Right kidney (tissue), 9 donors: Measurements from ENCODE around the gene SPOPL.
A peak's percentile ranks its signal among the peaks of the same experiment; 100 is the strongest.
"Not testable (repeated sequence)": the region's sequence is repeated elsewhere in the genome, so short reads cannot be mapped to it uniquely, and the experiment has no call there.

Experiments used
- DNase-seq: peaks from one replicate; pipeline ENCODE4 v3.0.0-alpha.2; 2016
- long read RNA-seq, 8 donors: transcript quantifications; one replicate each; lab custom pipeline, GENCODE V29; 2026

SPOPL gene
- long read RNA-seq, donor 1, result 0 reads
- long read RNA-seq, donor 2, full-length matches to known transcripts, result 1 of 1 reads
- long read RNA-seq, donor 2, partial matches to known transcripts, result 0 of 1 reads
- long read RNA-seq, donor 2, other reads (novel, unspliced or antisense), result 0 of 1 reads
- long read RNA-seq, donor 3, full-length matches to known transcripts, result 1 of 1 reads
- long read RNA-seq, donor 3, partial matches to known transcripts, result 0 of 1 reads
- long read RNA-seq, donor 3, other reads (novel, unspliced or antisense), result 0 of 1 reads
- long read RNA-seq, donor 4, result 0 reads
- long read RNA-seq, donor 5, full-length matches to known transcripts, result 2 of 2 reads
- long read RNA-seq, donor 5, partial matches to known transcripts, result 0 of 2 reads
- long read RNA-seq, donor 5, other reads (novel, unspliced or antisense), result 0 of 2 reads
- long read RNA-seq, donor 6, full-length matches to known transcripts, result 8 of 8 reads
- long read RNA-seq, donor 6, partial matches to known transcripts, result 0 of 8 reads
- long read RNA-seq, donor 6, other reads (novel, unspliced or antisense), result 0 of 8 reads
- long read RNA-seq, donor 7, full-length matches to known transcripts, result 5 of 5 reads
- long read RNA-seq, donor 7, partial matches to known transcripts, result 0 of 5 reads
- long read RNA-seq, donor 7, other reads (novel, unspliced or antisense), result 0 of 5 reads
- long read RNA-seq, donor 8, full-length matches to known transcripts, result 1 of 1 reads
- long read RNA-seq, donor 8, partial matches to known transcripts, result 0 of 1 reads
- long read RNA-seq, donor 8, other reads (novel, unspliced or antisense), result 0 of 1 reads

DNA sequence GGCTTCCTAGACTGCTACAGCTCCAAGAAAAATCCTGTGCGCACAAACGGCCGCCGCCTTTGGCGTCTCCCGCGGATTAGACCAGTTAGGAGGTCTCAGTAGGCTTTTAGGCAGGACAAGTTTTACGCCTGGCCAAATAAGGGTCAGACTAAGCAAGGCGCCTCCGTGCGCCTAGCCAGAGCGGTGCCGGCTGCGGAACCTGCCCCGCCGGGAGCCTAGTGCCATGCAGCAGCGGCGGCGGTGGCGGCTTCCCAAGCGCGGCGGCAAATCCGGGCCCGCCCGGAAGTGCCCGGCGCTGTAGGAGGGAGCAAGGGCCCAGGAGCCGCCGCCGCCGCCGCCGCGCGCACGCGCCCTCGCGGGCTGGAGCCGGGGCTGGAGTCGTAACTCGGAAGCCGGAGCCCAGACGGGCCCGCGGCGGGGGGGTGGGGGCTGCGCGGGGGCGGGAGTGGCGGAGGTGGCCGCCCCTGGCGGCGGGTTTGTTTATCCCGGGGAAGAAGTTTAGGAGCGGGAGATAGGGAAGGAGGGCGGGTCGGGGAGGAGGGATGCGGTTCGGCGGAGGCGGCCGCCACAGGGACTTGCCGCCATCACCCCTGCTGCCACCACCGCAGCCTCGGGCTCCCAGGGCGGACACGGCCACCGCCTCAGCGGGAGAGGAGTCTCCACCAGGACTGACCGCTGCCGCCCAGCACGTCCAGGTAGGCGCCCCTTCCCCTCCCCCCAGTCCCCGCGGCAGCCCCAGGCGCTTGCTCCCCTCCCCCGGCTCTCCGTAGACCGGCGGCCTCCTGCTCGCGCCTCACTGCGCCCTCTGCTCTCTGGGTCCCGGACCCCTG, at the start of gene SPOPL:
Gene SPOPL, plus strand, starts transcription at position 346 of the 830 bp plus-strand sequence. CDS start 48,447 bp downstream, outside the sequence.
- peak; percentile 97 for DNase-seq

GRCh38 chr2:138452324-138452723, 49.2 kb upstream of the SPOPL start:
- DNase-seq, result no peak

- no peak for DNase-seq
These were observed 47.8 kb upstream of the SPOPL start for GRCh38 chr2:138453815-138454214.

DNA sequence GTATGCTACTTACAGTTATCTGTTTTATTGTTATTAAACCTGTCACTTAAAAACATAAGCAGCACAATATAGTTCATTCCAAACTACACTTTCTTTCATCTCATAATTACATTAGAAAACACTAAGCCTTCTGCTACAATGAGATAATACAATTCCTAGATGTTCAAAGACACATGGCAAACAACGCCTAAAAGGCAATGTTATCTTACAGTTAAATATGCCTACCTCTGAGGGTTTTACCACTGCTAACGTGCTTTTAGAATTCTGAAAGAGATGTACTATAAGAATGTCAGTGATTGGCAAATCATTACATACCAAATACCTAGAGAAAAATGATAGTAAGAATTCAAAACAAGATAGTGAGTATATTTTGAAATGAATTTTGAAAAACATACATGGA, 46.8 kb upstream of the SPOPL start:
- DNase-seq, result no peak

- no peak for DNase-seq
These were observed 46.3 kb upstream of the SPOPL start for GRCh38 chr2:138455275-138455674.

DNA sequence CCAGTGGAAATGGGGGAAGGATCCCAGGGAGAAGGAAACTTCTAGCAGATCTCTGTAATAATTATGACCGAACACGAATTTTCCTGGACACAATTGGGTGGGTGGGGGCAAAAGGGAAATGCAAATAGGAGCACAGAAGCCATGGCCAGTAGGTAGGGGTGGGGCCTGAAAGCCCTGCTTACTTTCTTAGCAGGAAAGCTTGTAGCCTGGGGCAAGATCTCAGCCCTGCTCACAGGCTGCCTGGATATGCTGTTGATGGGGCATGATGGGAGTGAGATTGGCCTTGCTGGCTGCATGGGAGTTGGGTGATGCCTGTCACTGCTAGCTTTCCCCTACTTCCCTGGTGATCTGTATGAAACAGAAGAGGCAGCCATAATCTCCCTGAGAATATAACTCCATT, 45.9 kb upstream of the SPOPL start:
- DNase-seq, result no peak

- DNase-seq, result not testable (repeated sequence)
These were observed 38.9 kb upstream of the SPOPL start for GRCh38 chr2:138462689-138463088.

- no peak for DNase-seq
These were observed 33.0 kb upstream of the SPOPL start for GRCh38 chr2:138468617-138469016.

- DNase-seq, result no peak
These were observed 32.2 kb upstream of the SPOPL start for GRCh38 chr2:138469411-138469810.

DNA sequence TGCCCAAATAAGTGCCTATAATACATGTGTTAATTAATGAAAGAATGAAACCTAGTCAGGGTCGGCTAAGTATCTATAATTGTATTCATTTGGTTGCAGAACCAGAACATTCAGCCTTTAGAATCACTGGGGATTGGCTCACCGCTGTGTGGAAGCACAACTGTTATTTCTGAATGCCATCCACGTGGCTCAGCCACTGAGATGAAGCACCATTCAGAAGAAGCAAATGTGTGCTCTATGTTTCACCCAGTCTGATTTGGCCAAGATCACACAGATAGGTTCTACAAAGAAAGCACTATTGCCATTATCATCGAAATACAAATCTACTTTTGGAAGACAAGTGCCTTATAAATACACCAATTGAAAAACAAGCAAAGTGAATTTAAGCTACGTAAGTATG, 30.6 kb upstream of the SPOPL start:
- DNase-seq, result no peak

DNA sequence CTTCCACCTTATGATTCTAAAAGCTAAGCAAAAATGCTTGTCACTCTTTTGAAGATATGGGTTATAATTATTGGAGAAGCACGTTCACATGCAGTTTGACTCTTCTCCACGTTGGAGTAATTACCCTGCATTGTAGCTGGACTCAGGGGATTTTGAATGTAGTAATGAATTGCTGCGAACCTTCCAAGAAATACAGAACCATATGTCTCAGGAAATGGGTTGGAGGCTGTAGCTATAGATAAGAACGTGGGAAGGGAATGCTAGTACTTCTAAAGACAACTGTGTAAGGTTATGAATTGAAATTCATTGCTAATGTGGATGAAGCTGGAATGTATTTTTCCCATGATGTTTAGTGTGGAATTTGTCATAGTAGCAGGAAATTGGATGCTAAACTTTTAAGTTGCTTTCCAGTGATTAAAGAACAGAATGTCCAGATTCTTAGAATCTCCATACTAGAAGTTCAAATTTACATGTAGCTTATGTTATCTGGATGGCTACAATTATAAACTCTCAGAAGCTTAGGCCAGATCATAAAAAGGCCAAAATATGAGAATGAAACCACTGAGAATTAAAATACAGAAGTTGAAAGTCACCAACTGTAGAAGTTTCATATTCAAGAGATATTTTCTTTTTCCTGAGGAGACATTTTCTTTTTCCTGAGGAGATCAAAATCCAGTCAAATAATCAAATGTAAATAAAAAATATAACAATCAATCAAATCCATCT, 27.3 kb upstream of the SPOPL start:
- no peak for DNase-seq

DNA sequence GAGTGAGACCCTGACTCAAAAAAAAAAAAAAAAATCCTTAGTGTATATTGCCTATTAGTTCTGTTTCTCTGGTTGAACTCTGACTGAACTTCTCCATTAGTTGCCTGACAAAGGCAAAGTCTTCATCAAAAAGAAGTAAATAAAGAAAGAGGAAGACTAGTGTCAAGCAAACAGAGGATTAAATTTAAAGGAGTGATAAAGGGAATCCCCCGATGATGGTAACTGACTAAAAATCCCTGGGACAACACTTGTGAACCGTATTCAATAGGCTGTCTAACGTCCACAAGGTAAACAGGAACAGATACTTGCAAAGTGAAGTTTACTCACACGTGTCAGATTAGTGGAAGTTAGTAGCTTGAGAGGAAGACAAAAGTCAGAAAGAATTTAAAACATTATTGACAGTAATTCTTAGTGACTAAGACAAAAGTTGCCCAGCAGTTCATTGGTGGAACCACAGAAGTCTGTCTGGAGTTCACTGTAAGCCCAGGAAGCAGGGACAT, 26.2 kb upstream of the SPOPL start:
- no peak for DNase-seq

DNA sequence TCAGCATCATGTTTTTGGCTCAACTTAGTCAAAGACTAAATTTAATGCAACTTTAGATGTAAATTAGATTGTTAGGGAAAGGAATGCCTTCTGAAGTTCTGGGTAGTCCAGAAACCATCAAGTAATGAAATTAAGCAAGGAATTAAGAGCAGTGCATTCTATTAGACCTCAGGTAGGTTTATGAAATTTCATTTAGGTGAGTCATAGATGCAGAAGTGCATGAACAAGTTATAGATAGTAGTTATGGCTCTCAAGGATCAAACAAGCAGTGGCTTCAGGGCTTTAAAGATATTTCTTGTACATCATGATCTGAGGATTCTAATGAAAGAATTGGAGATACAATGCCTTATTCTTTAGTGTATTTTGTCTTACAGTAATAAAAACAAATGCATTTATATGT, 25.4 kb upstream of the SPOPL start:
- no peak for DNase-seq

GRCh38 chr2:138476940-138477339, 24.6 kb upstream of the SPOPL start:
- no peak for DNase-seq

- not testable (repeated sequence) for DNase-seq
These were observed 18.8 kb upstream of the SPOPL start for GRCh38 chr2:138482796-138483195.

GRCh38 chr2:138485019-138485418, 16.6 kb upstream of the SPOPL start:
- DNase-seq, result no peak

- DNase-seq, result no peak
These were observed 15.0 kb upstream of the SPOPL start for GRCh38 chr2:138486363-138487198.

GRCh38 chr2:138490673-138491494, 10.7 kb upstream of the SPOPL start:
- no peak for DNase-seq

DNA sequence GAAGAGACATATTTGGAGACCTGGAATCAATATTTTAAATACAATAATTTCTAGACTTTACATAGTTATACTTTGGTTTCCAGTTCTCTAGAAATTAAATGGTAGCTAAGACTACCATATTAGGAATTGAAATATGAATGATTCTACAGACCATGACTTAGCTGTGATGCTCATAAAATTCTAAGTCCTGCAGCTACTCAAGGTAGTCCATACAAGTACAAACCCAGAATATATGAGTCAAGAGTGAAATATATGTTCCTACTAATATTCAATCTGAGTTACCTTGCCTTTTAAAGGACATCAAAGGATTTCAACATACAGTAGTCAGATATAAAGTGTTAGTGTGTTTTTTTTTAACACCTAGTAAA, 10.1 kb upstream of the SPOPL start:
- no peak for DNase-seq

- no peak for DNase-seq
These were observed 9.4 kb upstream of the SPOPL start for GRCh38 chr2:138492160-138492559.
